Measurements from ENCODE around the gene PMFBP1.
"Not testable (repeated sequence)": the region's sequence is repeated elsewhere in the genome, so short reads cannot be mapped to it uniquely, and the experiment has no call there.

The PMFBP1 gene

DNA sequence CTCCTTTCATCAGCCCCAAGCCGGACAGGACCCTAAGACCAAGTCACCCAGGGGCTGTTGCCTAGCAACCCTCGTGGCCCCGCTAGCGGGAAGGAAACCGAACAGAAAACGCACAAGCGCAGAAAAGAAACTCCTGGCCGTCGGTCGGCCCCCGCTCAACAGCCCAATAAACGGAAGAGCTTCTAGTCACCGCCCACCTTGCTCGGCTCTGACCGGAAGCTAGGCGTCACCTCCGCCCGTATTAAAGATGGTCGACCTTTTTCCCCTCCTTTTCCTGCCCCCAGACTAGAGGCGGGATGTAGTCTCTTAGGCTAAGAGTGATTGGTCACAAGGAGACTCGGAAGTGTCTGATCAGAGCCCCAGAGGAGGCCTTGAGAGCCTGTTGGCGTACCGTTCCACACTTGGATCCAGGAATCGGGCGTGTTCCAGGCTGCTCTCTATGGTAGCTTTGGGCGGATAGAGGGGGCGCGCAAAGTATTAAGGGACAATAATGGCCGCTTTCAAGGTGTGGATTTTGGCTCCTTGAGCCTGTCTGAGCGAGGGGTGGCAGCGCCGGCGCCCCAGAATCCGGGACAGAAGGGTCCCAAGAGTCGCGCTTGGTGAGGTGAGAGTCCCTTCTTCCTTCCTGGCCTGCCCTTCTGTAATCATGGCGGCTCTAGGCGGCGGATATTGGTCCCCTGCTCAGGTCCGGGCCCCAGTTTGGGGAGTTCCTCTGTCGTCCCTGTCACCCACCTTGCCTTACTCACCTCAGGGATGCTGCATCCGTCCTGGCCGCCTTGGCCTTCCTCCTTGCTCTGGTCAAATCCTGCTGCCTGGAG, 78.3 kb downstream of the PMFBP1 start, which contains the start of the genes DHX38 and TXNL4B:
TSS of gene DHX38 (plus strand) at position 400 of the 818 bp plus-strand sequence. CDS start 2,311 bp downstream, outside the sequence.
TSS of gene TXNL4B (minus strand) at position 173 of the 818 bp plus-strand sequence. CDS start 2,871 bp downstream, outside the sequence.
- DNase-seq (ENCODE audit: low read depth in 2 of 2): peak; percentile 99
- H3K4me3 ChIP-seq (replicated peaks in 1 of 2; ENCODE audit: low read depth in 2 of 2, low read length in 2 of 2): peak within 1 kb of the TSS; percentile 89 to 100
- TF ChIP-seq, protein P1, sequence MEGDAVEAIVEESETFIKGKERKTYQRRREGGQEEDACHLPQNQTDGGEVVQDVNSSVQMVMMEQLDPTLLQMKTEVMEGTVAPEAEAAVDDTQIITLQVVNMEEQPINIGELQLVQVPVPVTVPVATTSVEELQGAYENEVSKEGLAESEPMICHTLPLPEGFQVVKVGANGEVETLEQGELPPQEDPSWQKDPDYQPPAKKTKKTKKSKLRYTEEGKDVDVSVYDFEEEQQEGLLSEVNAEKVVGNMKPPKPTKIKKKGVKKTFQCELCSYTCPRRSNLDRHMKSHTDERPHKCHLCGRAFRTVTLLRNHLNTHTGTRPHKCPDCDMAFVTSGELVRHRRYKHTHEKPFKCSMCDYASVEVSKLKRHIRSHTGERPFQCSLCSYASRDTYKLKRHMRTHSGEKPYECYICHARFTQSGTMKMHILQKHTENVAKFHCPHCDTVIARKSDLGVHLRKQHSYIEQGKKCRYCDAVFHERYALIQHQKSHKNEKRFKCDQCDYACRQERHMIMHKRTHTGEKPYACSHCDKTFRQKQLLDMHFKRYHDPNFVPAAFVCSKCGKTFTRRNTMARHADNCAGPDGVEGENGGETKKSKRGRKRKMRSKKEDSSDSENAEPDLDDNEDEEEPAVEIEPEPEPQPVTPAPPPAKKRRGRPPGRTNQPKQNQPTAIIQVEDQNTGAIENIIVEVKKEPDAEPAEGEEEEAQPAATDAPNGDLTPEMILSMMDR (IDR thresholded peaks at IDR 0.05; ENCODE audit: low read depth, low read length): no peak

DNA sequence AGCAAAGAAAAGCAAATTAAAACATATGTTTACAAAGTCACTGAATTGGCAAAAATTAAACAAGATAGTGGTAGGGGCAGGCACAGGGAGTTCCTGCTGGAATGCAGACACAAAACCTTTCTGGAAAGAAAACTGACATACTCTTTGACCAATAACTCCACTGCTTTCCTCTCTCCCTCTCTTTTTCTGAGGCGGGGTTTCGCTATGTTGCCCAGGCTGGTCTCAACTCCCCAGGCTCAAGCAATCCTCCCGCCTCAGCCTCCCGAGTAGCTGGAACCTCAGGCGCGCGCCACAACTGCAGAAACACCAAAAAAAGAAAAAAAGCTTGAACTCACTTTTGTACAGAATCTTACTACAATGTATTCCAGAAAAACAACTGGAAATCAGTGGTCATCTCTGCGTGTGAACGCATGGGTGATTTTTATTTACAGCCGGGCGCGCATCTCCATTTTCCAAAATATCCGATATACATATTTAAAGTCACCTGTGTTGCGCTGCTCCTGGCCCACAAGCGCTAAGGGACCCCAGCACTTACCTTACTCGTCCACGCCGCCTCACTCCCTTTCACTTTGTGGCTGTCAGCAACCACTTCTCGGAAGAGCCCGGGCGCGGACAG, 79.0 kb downstream of the PMFBP1 start:
- peak; percentile 82 to 83 for DNase-seq (ENCODE audit: low read depth in 2 of 2)
- TF ChIP-seq, protein P1 (IDR thresholded peaks at IDR 0.05; ENCODE audit: low read depth, low read length): no peak
- H3K4me3 ChIP-seq (replicated peaks in 1 of 2; ENCODE audit: low read depth in 2 of 2, low read length in 2 of 2): peak overlapping the region; percentile 89 to 100

DNA sequence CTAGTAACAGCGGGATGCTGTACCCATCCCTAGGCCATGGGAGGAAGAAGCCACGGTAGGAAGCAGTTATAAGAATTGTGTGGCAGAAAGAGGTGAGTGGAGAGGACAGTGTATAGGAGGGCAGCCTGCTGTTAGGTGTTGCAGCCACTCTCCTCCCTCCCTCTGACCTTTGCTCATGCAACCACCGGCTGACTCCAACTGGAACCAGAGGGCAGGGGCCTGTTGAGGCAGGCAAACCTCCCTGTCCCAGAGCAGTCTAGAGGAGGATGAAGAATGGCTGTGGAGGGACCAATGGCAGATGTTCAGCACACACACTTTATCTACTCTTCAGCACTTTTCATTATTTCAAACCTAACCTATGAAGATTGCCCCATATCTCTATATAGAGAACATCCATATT, 80.7 kb downstream of the PMFBP1 start:
- DNase-seq (ENCODE audit: low read depth in 2 of 2): no peak
- H3K4me3 ChIP-seq (replicated peaks in 1 of 2; ENCODE audit: low read depth in 2 of 2, low read length in 2 of 2): no peak overlapping the region

DNA sequence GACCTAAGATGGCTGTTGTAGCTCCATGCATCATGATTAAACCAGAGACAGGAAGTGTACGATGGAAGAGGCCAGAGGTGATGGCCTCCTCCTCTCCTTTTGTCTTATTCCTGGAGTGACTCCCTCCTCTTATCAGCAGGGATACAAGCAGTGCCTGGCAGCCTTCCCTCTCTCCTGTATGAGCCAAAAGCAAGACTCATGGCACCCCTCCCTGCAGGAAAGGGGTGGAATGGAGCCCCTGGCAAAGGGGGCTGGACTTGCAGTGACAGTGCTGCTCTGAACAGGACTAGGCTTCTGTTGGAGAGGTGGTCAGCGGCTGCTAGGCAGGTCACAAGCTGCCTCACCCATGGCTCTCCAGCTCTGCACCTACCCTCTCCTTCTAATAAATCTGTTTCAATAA, 87.0 kb downstream of the PMFBP1 start:
- TF ChIP-seq, protein P1 (IDR thresholded peaks at IDR 0.05; ENCODE audit: low read depth, low read length): no peak
- no peak overlapping the region for H3K4me3 ChIP-seq (replicated peaks in 1 of 2; ENCODE audit: low read depth in 2 of 2, low read length in 2 of 2)
- peak in 1 of 2 donors; percentile 20 for DNase-seq (ENCODE audit: low read depth in 2 of 2)

More for the DNA sequence above, 80.7 kb downstream of the PMFBP1 start:
- TF ChIP-seq, protein P1 (IDR thresholded peaks at IDR 0.05; ENCODE audit: low read depth, low read length): no peak

DNA sequence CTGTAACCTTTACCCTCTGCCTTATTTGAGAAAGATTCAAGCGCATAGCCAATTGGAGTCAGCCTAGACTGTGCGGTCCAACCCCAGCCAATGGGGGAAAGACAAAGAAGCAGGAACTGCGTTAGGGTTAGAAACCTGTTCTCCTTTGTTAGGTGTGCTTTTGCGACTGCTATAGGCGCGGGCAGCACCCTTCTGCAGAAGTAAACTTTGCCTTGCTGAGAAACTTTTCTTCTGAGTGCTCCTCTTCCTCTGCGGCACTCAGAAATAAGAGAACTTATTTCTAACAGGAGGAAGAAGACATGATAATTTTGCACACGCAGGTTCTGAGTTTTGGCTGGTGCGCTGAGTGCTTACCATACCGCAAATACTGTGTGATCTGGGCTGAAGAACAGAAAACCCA, 87.5 kb downstream of the PMFBP1 start:
- no peak overlapping the region for H3K4me3 ChIP-seq (replicated peaks in 1 of 2; ENCODE audit: low read depth in 2 of 2, low read length in 2 of 2)
- TF ChIP-seq, protein P1 (IDR thresholded peaks at IDR 0.05; ENCODE audit: low read depth, low read length): no peak
- DNase-seq (ENCODE audit: low read depth in 2 of 2): no peak

DNA sequence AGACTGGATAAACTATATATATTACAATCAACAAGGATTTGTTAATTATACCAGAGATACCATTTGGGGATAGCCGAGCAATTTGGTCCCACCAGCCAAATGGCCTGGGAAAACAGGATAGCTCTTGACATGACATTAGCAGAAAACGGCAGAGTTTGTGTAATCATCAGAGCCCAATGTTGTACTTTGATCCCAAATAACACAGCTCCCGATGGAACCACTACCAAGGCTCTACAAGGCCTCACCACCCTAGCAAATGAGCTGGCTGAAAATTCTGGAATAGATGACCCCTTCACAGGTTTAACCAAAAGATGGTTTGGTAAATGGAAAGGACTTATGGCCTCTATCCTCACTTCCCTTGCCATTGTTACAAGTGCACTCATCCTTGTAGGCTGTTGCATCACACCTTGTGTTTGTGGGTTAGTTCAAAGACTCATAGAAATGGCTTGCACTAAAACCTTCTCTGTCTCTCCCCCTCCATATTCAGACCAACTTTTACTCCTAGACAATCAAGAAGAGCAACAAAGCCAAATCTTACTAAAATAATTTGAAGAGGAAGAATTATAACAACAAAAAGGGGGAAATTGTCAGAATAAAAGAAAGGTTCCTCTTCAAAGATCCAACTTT, 88.1 kb downstream of the PMFBP1 start:
- DNase-seq (ENCODE audit: low read depth in 2 of 2): no peak
- TF ChIP-seq, protein P1 (IDR thresholded peaks at IDR 0.05; ENCODE audit: low read depth, low read length): no peak
- no peak overlapping the region for H3K4me3 ChIP-seq (replicated peaks in 1 of 2; ENCODE audit: low read depth in 2 of 2, low read length in 2 of 2)

DNA sequence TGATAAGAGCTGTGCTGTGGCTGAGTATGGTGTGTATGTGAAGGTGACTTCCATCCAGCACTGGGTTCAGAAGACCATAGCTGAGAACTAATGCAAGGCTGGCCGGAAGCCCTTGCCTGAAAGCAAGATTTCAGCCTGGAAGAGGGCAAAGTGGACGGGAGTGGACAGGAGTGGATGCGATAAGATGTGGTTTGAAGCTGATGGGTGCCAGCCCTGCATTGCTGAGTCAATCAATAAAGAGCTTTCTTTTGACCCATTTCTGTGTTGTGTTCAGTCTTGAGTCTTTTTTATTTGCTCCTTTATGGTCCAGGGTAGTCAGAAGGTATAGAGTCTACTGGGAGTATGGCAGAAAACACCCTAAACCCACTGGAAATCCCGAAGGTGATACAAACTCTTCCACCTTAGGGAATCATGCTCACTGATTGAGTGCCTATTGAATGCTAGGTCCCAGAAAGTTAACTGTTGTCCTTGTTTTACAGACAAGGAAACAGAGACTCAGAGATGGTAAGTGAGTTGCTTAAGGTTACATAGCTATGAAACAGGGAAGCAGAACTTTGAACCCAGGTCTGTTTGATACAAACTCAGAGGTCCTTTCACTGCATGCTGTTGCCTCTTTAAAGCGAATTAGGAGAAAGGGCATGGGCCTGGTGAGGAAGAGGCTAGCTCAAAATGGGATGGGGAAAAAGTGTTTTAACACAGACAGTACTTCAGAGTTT, 94.8 kb downstream of the PMFBP1 start:
- not testable (repeated sequence) for DNase-seq (ENCODE audit: low read depth in 2 of 2); H3K4me3 ChIP-seq (replicated peaks in 1 of 2; ENCODE audit: low read depth in 2 of 2, low read length in 2 of 2)

DNA sequence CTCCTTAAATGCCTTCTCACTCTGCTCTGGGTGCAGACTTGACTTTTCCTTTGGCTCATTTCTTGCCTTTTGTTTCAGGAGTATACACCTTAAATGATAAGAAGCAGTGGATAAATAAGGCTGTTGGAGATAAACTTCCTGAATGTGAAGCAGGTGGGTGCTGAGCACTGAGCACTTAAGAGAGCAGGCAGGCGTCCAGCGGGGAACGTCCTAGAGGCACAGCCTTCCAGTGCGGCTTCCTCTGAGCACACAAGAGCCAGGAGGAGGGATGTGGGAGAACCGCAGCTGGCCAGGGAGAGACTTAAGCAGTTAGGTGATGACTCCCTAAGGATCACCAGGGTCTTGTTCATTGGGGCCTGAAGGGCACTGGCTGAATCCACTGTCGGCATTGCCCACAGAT, 96.9 kb downstream of the PMFBP1 start:
- DNase-seq (ENCODE audit: low read depth in 2 of 2); H3K4me3 ChIP-seq (replicated peaks in 1 of 2; ENCODE audit: low read depth in 2 of 2, low read length in 2 of 2): not testable (repeated sequence)
